HG02981 (cell line): ENCODE results near the gene HOXA13.

Experiments
- ATAC-seq: cut with Tn5 transposase; IDR thresholded peaks from one replicate; pipeline ENCODE4 v1.9.1; 2021; ENCODE audit warnings: mild to moderate bottlenecking, moderate library complexity; ENCODE audit not compliant: unreplicated experiment

HOXA13 gene

GRCh38 chr7:27161214-27161720 lies 38.6 kb downstream of the HOXA13 start:
- ATAC-seq: no peak

- ATAC-seq: peak; percentile 43
Measured at GRCh38 chr7:27160546-27161213, 39.2 kb downstream of the HOXA13 start.

GRCh38 chr7:27160145-27160545 lies 39.7 kb downstream of the HOXA13 start:
- no peak for ATAC-seq

DNA sequence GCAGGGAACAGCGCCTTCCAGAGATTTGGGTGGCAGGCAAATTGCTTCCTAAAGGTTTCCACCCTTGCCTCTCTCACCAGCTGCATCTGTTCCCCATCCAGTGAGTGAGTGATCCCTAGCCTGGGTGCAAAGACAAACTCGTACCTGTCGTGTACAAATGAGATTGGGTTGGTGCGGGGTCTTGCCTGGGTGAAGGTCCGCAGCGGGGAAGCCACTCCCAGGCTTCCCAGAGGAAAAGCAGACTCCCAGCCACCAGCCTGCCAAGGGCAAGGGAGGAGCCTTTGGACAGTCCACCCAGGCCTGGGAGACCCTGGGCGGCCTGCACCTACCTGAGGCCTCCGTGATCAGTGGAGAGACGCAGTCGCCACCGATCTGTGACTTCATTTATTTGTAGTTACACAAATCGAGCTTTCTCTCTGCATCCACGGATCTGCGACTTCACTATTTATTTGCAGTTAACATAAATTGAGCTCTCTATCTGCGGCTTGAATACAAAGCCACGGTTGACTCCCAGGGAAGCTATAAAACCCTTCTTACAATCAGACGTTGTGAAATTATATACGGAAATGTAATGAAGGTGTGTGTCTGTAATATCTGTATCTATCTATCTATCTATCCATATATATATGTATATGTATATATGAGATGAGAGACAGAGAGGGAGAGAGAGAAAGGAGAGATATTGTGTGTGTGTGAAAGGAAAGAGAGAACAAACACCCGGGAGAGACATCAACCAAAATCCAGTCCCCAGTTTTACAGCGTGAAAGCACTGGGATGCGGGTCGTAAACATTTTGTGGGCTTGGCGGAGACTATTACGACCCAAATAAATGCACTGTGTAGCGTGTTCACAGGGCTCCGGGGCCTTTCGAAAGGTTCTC lies 40.4 kb downstream of the HOXA13 start:
- ATAC-seq: no peak

- no peak for ATAC-seq
Measured at GRCh38 chr7:27158436-27159265, 41.2 kb downstream of the HOXA13 start.

DNA sequence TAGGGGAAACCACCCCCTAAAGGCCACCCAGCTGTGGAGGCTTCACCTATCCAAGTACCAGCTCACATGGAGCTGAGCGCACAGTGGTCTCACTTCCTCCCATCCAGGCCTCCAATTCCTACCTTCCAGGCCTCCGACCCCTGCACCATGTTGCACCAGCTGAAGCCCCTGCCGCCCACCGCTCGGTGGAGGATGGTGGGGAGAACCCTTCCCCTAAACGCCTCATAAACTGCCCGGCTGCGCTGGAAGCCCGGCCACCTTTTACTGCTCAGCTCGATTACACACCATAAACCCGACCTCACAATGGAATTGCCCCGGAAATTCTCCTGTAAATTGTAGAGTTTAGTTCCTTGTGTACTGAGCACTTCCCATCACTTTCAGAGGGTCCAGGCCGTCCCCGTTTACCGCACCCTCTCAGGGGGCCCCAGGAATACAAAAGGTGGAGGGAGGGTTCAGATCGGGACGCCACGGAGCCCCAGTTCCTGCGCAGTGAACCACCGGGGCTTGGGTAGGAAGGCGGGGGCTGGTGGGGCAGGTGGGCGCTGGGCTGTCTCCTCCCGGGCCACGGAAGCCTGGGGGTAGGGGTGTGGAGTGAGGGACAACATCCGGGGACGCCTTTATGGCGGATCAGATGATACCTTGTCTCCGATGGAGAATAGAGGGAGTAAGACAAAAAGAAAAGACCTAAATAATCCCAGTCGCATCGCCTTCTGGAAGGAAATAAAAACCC lies 42.0 kb downstream of the HOXA13 start:
- ATAC-seq: no peak

- no peak for ATAC-seq
Measured at GRCh38 chr7:27156916-27157701, 42.8 kb downstream of the HOXA13 start.

GRCh38 chr7:27156508-27156898 lies 43.4 kb downstream of the HOXA13 start, which contains the start of gene HOXA7:
Gene HOXA7 (minus strand): TSS chr7:27156675. CDS start chr7:27156545, 130 bp downstream.
- no peak for ATAC-seq

- no peak for ATAC-seq
Measured at GRCh38 chr7:27155816-27156507, 43.9 kb downstream of the HOXA13 start.

DNA sequence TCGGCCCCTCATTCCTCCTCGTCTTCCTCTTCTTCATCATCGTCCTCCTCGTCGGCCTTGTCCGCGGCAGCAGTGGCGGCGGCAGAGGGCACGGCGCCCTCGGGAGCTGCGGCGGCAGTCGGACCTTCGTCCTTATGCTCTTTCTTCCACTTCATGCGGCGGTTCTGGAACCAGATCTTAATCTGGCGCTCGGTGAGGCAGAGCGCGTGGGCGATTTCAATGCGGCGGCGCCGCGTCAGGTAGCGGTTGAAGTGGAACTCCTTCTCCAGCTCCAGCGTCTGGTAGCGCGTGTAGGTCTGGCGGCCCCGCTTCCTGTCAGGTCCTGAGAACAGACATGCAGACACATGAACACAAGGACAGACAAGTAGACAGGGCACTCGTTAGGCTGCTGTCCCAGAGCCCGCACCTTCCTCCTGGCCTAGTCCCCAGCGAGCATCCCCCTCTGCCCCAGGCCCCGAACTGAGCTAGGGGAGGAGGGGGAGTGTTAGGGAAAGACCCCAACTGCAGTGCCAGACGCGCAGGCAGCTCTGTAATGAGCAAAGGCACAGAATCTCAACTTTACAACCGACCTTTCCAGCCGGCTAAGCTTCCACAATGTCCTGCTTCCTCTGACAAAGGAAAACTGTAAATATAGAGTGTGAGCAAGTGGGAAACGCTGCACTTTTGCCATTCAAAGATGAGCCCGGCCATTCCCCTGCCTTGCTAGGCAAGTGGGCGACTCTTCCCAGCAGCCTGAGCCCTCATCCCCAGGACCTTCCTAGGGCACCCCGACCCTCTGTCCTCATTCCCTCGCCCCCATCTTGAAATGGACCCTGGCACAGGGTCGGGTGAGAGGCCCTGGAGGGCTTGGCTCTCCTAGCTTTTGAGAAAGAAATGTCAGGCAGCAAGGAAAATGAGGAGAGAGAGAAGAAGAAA lies 44.7 kb downstream of the HOXA13 start:
- no peak for ATAC-seq

- ATAC-seq: no peak
Measured at GRCh38 chr7:27154369-27154768, 45.5 kb downstream of the HOXA13 start.

GRCh38 chr7:27153526-27153925 lies 46.4 kb downstream of the HOXA13 start:
- ATAC-seq: no peak

- no peak for ATAC-seq
Measured at GRCh38 chr7:27152816-27153442, 47.0 kb downstream of the HOXA13 start.

GRCh38 chr7:27151931-27152815 lies 47.7 kb downstream of the HOXA13 start, which contains the start of gene HOXA3:
Gene HOXA3 (minus strand): TSS chr7:27152583. CDS start chr7:27110640, 41,943 bp downstream.
- no peak for ATAC-seq

DNA sequence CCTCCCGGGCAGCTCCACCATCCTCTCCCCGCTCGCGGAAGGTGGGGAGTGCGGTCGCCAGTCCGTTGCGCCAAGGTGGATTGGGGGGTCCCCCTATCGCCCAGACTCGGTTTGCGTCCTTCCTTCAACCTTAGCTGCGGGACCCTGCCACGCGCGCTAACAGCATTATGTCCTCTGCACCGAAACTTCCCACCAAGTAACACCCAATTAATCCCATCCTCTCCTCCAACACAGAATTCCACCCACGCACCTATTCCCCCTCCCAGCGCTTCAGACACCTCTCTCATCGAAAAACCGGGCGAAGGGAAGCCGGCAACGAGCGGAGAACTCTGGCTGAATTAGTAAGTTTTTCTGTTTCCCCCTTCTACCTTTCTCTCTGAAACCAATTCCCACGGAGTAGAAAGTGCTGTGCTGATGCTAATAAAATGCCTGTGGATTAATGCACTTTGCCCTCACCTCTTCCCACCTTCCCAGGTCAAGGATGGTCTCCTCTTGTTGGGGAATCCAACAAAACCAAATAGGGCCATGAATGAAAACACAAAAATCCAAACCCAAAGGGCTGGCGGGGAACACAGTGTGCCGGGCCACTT lies 48.5 kb downstream of the HOXA13 start:
- no peak for ATAC-seq
